T-helper 17 cell (primary cell): ENCODE measurements around the gene ADCY9. TPM values are rescaled to one million over a fixed set of nuclear protein-coding genes. Genes with fewer than 3 reads are reported as not detected.

Experiments
- ATAC-seq: fragments of 150-1000 bp; cut with Tn5 transposase; 2 replicates; pipeline ENCODE4 v1.10.0; 2021; ENCODE audit warnings: mild to moderate bottlenecking, moderate library complexity
- DNase-seq, 3 donors: peaks; one replicate each; pipeline versions ENCODE4 v3.0.0 to v3.0.0-alpha.2; 2020 to 2021
- H3K9me3 ChIP-seq: one replicate; pipeline ENCODE4 v1.7.0; 2013; ENCODE audit warnings: low read length, mild to moderate bottlenecking; ENCODE audit not compliant: control insufficient read depth, poor library complexity, severe bottlenecking
- H3K27ac Mint-ChIP-seq: one replicate; pipeline ENCODE4 v1.8.0; 2022; ENCODE audit warnings: mild to moderate bottlenecking, moderate library complexity, mixed read lengths
- H3K27me3 Mint-ChIP-seq: one replicate; pipeline ENCODE4 v1.8.0; 2022; ENCODE audit warnings: mixed read lengths
- H3K36me3 Mint-ChIP-seq: one replicate; pipeline ENCODE4 v1.8.0; 2022; ENCODE audit warnings: low read depth, mixed read lengths
- H3K4me1 Mint-ChIP-seq: one replicate; pipeline ENCODE4 v1.8.0; 2022; ENCODE audit warnings: mild to moderate bottlenecking, mixed read lengths
- H3K4me3 Mint-ChIP-seq: one replicate; pipeline ENCODE4 v1.8.0; 2022; ENCODE audit warnings: mild to moderate bottlenecking, moderate library complexity, mixed read lengths
- total RNA-seq, 4 donors: library from RNA in 2 of 4; stranded (reverse) in 2 of 4; gene quantifications; one replicate each; pipeline ENCODE4 v1.2.3 and lab custom pipeline; 2022 to 2026

Gene ADCY9
- total RNA-seq, 2 donors from 2014 or later, result 11.5 to 12.6 TPM

DNA sequence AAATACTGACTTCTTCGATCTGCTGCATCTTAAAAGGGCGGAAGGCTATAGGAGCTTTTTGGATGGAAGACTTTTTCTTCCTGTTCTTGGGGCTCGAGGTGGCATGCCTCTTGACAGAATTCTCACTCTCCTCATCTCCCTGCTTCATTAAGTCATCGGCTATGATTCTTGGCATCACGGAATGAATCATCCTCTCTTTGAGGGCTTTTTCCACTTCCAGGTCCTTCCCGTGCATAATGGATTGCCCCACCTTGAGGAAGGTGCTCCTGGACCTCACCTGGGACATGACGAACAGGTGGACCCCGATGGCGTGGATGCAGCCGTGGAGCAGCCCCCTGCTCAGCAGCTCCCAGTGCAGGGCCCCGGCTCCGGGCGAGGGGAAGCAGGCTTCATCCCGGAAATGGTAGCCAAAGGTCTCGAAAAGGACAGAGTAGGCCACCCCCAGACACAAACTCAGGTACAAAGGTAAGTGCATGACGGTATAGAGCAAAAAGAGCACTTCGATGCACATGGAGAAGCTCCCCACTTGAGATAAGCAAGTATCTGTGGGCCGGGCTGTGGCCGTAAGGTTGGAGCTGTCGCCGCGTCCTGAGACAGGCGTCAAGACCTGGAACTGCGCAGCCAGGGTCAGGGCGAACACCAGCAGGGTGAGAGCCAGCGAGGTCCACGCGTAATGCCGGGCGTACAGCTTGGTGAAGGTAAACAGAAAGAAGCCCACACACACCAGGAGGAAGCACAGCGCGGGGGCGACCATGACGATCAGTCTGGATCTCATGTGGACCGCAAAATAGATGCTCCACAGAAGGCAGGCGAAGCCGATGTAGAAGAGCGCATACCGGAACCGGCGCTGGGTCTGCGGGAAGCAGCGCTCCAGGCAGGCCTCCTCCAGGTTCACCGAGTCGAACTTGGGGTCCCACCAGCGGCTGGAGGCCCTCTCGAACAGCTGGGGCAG lies 1.7 kb downstream of the ADCY9 start:
- Mint-ChIP-seq H3K27ac (peak overlapping the region; percentile 85), H3K4me1 (peaks cover 45% of the 10 kb centered on the region), H3K27me3 (no peaks in the 10 kb centered on the region), H3K36me3 (peaks cover 7% of the 10 kb centered on the region), H3K4me3 (peak overlapping the region; percentile 88)
- ATAC-seq, result no peak
- DNase-seq, result no peak
- H3K9me3 ChIP-seq, result no peaks in the 10 kb centered on the region

DNA sequence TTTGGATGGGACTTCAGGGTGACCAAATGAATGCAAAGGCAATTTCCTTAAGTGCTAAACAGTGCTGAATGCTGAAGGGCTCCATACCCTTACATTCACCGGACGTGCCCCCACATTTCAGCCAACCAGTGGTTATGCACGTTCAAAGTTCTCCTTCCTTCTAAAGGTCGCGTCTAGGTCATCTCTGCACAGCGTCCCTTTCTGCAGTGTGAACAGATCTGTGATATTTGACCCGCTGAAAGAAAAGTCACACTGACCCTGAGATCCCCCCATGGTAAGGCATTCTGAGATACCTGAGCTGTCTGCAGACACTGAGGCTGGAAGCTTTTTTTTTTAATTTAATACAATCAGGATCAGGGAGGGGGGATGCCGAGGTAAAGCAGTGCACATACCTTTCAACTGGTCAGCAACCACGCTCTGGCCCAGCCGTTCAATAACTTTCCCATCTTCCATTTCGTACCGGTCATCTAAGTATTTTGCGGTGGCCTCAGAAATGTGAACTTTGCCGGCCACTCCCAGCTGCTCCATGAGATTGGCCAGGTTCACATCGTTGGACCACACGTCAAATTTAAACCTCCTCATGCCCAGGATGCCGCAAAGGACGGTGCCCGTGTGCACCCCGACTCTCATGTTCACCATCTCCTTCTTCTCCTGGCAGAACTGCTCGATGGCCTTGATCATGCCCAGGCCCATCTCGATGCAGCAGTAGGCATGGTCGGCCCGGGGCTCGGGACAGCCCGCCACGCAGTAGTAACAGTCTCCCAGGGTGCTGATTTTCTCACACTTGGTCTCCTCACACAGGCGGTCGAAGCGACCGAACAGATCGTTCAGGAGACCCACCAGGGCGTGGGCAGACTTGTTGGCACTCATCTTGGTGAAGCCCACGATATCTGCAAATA lies 2.6 kb downstream of the ADCY9 start:
- Mint-ChIP-seq H3K36me3 (peaks cover 8% of the 10 kb centered on the region), H3K27ac (peak overlapping the region; percentile 62), H3K4me1 (peaks cover 51% of the 10 kb centered on the region), H3K4me3 (peak overlapping the region; percentile 88), H3K27me3 (no peaks in the 10 kb centered on the region)
- no peaks in the 10 kb centered on the region for H3K9me3 ChIP-seq
- ATAC-seq, result no peak
- DNase-seq, result no peak

DNA sequence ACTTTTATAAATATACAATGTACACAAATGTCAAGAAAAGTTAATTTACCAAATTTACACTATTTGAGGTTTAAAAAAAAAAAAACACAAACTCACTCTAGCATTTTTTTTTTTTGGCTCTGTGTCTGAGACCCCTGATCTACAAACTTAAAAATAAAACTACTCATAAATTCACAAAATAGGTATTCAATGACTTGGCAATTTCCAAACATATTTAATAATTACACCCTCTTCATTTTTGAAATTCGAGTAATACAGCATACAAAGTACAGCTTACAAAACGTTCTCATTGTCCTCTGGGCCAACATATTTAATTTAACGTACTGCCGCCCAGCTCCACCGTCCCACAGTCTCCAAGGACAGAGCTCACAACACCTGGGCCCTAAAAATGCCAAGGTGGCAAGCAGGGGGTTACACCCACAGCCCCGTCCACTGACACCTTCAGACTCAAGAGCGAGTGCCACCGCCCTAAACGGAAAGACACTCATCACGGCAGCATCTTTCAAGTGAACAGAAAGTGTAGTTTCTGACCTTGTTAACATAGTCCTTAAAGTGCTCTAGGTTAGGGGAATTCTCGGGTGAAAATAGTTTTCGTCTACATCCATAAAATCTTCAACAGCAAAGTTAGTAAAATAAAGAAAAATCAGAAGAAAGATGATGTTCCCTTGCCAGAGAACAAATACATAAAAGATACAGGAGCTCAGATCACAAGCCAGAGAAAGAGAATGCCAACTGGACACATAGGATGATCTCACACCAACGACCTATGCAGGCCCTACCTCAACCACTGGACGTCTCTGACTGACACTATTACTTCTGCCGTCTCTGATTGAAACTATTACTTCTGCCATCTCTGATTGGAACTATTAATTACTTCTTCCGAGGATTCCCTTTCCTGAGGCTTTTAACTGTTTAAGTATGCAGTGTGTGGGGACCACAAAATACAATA lies 4.2 kb downstream of the ADCY9 start:
- H3K4me3 Mint-ChIP-seq, result peak overlapping the region; percentile 70
- H3K4me1 Mint-ChIP-seq, result peaks cover 48% of the 10 kb centered on the region
- H3K27me3 Mint-ChIP-seq, result no peaks in the 10 kb centered on the region
- peak overlapping the region; percentile 62 for H3K27ac Mint-ChIP-seq
- peaks cover 8% of the 10 kb centered on the region for H3K36me3 Mint-ChIP-seq
- no peaks in the 10 kb centered on the region for H3K9me3 ChIP-seq
- no peak for ATAC-seq
- no peak for DNase-seq

DNA sequence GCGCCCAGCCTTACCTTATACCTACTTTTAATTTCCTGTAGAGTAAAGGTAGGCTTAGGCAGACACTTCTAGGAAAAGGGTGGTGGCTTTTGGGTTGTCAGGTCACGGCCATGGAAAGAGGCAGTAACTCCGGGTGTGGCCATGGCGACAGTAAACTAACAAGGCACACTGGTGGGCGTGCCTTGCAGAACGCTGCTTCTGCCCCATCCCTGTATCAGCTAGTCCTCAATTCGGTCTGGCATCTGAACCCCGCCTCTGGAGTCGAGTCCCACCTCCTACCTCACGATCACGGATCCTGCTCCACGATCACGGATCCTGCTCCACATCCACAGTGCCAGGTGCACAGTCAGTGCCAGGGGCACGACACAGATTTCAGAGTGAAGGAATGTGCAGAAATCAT lies 5.6 kb downstream of the ADCY9 start:
- peaks cover 6% of the 10 kb centered on the region for H3K36me3 Mint-ChIP-seq
- no peak for DNase-seq
- H3K4me1 Mint-ChIP-seq, result peaks cover 49% of the 10 kb centered on the region
- no peaks in the 10 kb centered on the region for H3K9me3 ChIP-seq
- no peak for ATAC-seq
- no peak overlapping the region for H3K27ac Mint-ChIP-seq
- no peaks in the 10 kb centered on the region for H3K27me3 Mint-ChIP-seq
- H3K4me3 Mint-ChIP-seq, result no peak overlapping the region

DNA sequence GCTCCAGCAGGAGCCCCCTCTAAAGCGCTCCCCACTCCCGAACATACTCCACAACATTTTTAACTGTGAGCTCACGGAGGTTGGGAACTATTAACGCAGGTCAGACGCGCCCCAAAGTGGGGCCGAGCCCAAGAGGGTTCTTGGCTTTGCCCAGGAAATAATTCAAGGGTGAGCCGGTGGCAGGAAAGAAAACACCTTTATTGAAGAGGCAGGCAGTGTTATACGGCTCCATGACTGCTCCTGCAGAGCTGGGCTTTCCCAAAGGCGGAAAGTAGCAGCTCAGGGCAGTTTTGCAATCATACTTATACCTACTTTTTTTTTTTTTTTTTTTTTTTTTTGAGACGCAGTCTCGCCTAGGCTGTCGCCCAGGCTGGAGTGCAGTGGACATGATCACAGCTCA lies 6.2 kb downstream of the ADCY9 start:
- peaks cover 6% of the 10 kb centered on the region for H3K36me3 Mint-ChIP-seq

DNA sequence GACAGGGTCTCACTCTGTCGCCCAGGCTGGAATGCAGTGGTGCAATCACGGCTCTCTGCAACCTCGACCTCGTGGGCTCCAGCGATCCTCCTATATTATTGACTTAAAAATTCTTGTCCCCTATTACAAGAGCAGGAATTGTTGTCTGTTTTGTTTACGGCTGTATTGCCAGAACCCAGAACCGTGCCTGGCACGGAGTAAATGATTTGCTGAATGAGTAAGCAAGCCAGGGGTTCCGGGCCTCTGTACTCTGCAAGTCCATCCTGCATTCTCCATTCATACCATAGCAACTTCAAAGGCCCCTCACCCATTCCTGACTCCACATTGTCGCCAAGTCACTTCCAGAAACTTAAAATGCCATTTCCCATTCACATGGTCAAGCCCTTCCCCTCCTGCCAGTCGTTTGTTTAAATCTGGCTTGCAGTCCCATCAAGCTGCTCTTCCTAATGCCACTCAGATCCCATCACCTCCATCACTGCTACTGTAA lies 6.9 kb downstream of the ADCY9 start:
- Mint-ChIP-seq H3K4me1 (peaks cover 46% of the 10 kb centered on the region), H3K4me3 (no peak overlapping the region), H3K27ac (no peak overlapping the region), H3K27me3 (no peaks in the 10 kb centered on the region), H3K36me3 (peaks cover 6% of the 10 kb centered on the region)
- ATAC-seq (no peak), DNase-seq (no peak)
- H3K9me3 ChIP-seq, result no peaks in the 10 kb centered on the region

More for the DNA sequence above, 6.2 kb downstream of the ADCY9 start:
- Mint-ChIP-seq H3K4me3 (no peak overlapping the region), H3K27me3 (no peaks in the 10 kb centered on the region), H3K27ac (no peak overlapping the region), H3K4me1 (peaks cover 49% of the 10 kb centered on the region)
- H3K9me3 ChIP-seq, result no peaks in the 10 kb centered on the region
- DNase-seq, result no peak
- no peak for ATAC-seq

DNA sequence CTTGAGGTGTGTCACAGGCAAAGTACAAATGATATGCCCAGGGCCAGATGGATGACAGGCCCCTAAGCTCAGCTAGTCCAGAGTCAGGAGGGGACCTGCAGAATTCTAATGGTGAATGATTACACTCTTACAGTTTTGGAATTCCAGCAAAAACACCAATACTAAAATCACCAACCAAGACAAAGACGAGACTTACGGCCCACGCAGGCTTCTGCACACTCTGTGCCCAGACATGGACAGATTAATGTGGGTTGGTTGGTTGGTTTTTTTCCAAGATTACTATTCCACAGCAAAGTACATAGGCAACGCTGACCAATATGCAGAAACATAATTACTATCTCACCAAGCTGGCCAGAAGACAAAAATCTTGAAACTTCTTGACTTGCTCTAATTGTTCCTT lies 9.7 kb downstream of the ADCY9 start:
- no peaks in the 10 kb centered on the region for H3K9me3 ChIP-seq
- ATAC-seq (no peak), DNase-seq (no peak)
- H3K27me3 Mint-ChIP-seq, result no peaks in the 10 kb centered on the region
- H3K4me3 Mint-ChIP-seq, result no peak overlapping the region
- H3K27ac Mint-ChIP-seq, result no peak overlapping the region
- peaks cover 4% of the 10 kb centered on the region for H3K36me3 Mint-ChIP-seq
- H3K4me1 Mint-ChIP-seq, result peaks cover 27% of the 10 kb centered on the region

DNA sequence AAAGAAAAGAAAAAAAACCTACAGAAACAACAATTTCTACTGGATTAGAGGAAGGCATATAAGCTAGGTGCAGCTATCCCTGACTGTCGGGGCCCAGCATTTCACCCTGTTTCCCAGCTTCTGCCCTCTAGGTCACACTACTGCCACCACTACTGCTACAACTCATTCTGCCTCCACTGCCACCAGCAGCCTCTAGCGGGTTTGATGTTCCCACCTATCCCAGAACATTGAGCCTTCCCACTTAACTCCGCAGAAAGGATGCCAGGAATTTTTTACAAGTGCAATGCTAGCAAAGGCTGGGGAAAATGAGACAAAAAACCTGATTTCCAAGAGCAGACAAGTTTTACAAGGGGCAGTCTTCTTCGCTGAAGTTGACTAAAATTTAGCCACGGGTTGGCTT lies 10.4 kb downstream of the ADCY9 start:
- no peaks in the 10 kb centered on the region for H3K9me3 ChIP-seq
- ATAC-seq (no peak), DNase-seq (no peak)
- Mint-ChIP-seq H3K36me3 (peaks cover 4% of the 10 kb centered on the region), H3K27ac (no peak overlapping the region), H3K27me3 (no peaks in the 10 kb centered on the region), H3K4me1 (peaks cover 20% of the 10 kb centered on the region), H3K4me3 (no peak overlapping the region)

DNA sequence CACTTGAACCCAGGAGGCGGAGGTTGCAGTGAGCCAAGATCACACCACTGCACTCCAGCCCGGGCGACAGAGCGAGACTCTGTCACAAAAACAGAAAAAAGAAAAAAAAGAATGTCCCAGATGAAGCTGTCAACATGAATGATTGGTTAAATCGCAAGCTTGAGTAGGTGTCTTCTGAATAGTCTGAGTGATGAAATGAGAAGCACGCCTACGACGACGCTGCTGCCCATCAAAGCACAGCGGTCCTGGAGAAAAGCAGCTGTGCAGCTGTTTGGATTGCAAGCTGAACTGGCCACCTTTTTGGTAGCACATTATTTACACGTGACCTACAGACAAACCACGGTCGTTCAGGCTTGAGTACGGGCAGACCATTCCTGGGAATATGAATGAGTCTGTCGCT lies 12.5 kb downstream of the ADCY9 start:
- no peak overlapping the region for H3K4me3 Mint-ChIP-seq
- no peaks in the 10 kb centered on the region for H3K36me3 Mint-ChIP-seq

DNA sequence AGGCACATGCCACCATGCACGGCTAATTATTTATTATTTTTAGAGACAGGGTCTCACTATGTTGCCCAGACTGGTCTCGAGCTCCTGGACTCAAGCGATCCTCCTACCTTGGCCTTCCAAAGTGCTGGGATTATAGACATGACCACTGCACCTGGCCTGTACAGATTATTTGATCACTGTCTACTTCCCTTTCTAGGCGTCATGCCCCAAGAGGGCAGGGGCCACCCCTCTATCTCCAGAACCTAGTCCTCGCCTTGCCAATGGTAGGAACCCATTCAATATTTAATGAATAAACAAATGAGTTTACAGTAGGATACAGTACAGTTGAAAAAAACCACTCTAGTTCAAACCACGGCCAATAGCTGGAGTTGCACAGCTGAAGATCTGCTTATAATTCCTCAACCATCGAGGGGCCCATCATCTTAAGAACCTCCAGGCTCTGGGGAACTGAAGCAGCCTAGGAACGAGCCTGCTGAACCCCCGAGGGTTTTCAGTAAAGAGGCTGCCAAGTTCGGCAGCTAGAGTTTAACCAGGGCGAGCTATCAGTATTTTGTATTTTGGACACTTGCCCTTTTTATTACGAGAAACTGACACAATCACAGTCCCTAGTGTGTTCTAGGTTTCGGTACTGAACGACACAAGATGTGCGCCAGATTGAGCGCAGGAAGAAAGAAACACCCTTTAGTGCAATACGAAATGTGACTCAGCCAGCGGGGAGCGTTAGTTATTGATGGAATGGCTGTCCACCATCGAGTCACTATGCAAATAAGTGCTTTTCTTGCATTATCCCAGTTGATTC lies 14.6 kb downstream of the ADCY9 start:
- Mint-ChIP-seq H3K27ac (peak overlapping the region; percentile 19), H3K4me1 (peaks cover 8% of the 10 kb centered on the region), H3K36me3 (no peaks in the 10 kb centered on the region), H3K4me3 (no peak overlapping the region), H3K27me3 (no peaks in the 10 kb centered on the region)
- no peak for ATAC-seq
- H3K9me3 ChIP-seq, result no peaks in the 10 kb centered on the region
- no peak for DNase-seq

More for the DNA sequence above, 12.5 kb downstream of the ADCY9 start:
- no peaks in the 10 kb centered on the region for H3K27me3 Mint-ChIP-seq
- no peaks in the 10 kb centered on the region for H3K9me3 ChIP-seq
- DNase-seq, result no peak
- H3K27ac Mint-ChIP-seq, result no peak overlapping the region
- ATAC-seq, result no peak
- H3K4me1 Mint-ChIP-seq, result peaks cover 7% of the 10 kb centered on the region

DNA sequence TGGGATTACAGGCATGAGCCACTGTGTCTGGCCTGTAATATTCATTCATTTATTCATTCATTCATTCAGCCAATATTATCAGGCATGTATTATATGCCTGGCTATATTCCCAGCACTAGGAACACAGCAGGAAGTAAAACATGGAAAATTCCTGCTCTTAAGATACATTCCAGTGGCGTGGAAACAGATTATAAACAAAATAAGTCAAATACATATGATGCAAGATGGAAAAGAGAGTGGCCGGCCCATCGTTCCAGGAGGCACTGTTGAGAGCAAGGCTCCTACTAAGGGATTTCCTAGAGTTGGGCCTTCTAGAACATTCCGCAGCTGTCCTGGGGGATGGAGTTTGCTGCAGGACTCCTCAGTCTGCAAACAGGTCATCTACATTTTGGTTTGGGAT lies 17.7 kb downstream of the ADCY9 start:
- no peaks in the 10 kb centered on the region for H3K9me3 ChIP-seq
- Mint-ChIP-seq H3K27ac (no peak overlapping the region), H3K36me3 (no peaks in the 10 kb centered on the region), H3K4me3 (no peak overlapping the region), H3K27me3 (no peaks in the 10 kb centered on the region), H3K4me1 (peaks cover 6% of the 10 kb centered on the region)
- ATAC-seq (no peak), DNase-seq (no peak)

DNA sequence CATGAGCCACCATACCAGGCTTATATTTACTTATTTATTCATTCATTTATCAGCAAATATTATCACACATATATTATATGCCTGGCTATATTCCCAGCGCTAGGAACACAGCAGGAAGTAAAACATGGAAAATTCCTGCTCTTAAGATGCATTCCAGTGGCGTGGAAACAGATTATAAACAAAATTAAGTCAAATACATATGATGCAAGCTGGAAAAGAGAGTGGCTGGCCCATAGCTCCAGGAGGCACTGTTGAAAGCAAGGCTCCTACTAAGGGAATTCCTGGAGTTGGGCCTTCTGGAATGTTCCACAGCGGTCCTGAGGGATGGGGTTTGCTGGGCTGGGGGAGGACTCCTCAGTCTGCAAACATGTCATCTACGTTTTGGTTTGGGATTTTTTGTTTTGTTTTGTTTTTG lies 18.4 kb downstream of the ADCY9 start:
- no peak overlapping the region for H3K27ac Mint-ChIP-seq
- H3K9me3 ChIP-seq, result no peaks in the 10 kb centered on the region
- H3K36me3 Mint-ChIP-seq, result no peaks in the 10 kb centered on the region
- H3K4me1 Mint-ChIP-seq, result peaks cover 6% of the 10 kb centered on the region
- H3K4me3 Mint-ChIP-seq, result no peak overlapping the region
- H3K27me3 Mint-ChIP-seq, result no peaks in the 10 kb centered on the region
- ATAC-seq, result no peak
- no peak for DNase-seq
